ENCODE results near the gene ZNF697.
"Not testable (repeated sequence)": the region's sequence is repeated elsewhere in the genome, so short reads cannot be mapped to it uniquely, and the experiment has no call there.

The ZNF697 gene

DNA sequence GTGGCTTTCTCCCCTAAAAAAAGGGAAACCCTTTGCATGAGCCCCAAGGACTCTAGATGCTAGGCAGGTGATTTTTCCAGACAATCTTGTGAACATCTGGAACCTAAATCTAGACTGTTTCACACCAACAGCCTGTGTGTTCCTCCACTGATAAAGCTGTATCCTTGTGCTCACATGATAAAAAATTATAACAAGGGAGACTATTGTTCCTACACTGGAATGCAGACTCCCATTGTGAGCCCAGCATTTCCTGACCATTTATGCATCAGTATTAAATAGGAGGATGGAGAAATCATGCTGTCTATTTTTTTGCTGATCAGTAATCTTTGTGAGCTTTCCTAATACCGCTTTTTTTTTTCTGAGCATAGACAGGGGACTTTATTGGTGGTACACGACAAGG, 52.5 kb downstream of the ZNF697 start:
- no peak for DNase-seq

DNA sequence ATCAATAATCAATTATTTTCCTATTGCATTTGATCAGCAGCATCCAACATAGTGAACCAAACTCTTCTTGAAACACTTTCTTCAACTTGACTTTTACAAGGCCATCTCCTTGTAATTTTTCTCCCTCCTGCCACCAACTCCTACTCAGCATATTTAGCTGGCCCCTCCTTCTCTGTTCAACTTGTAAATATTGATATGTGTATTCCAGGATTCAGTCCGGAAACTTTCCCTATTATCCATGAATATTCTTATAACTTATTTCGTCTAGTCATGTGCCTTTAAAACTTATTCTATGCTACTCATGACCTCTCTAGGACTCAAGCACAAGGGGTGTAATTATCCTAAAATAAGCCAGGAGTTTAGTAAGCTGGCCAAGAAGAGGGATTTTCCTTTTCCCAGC, 52.9 kb downstream of the ZNF697 start:
- DNase-seq = no peak

DNA sequence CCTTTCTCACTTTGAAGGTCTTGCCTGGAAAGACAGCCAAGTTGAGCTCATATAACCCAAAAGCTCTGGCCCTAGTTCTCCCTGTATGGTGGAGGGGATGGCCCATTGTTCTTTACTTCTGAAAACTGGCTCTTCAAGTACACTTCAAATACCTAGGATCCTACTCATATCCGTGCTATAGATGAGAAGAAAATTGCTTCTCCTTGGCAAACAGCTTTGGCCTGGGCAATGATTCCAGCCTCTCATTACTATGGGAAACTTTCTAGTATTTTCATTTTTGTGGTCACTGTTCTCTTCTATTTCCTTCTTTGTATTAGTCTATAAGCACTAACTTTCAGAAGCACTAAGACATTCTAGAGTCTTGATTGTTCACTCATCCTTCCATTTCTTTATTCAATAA, 53.7 kb downstream of the ZNF697 start:
- DNase-seq = no peak

DNA sequence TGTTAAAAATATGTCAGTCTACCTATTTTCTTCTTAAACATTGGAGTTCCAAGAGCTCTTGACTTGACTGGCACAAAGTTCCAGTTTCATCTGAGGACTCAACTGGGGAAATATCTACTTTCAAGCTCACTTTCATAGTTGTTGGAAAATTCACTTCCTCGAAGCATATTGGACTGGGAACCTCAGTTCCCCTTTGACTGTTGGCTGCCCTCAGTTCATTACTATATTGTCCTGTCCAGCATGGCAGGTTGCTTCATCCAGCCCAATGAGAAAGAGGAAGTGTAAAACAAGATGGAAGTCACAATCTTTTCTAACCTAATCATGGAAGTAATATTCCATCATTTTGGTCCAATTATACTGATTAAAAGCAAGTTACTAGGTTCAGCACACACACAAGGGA, 54.3 kb downstream of the ZNF697 start:
- DNase-seq = no peak

DNA sequence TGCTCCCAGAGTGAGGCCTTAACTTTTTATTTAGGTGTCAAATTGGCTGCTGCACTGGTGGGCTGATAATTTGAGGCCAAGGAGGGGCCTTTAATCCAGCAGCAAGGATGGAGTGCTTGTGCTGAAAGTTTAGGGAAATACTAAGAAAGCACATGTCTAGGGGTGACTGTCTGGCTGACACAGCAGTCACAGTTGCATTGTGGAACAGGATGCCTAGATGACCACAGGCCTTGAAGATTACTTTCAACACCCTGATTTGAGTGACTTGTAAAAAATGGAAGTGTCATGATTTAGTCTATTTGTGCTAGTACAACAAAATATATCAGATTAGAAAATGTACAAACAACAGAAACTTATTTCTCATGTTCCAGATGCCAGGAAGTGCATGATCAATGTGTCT, 57.7 kb downstream of the ZNF697 start:
- DNase-seq = no peak

DNA sequence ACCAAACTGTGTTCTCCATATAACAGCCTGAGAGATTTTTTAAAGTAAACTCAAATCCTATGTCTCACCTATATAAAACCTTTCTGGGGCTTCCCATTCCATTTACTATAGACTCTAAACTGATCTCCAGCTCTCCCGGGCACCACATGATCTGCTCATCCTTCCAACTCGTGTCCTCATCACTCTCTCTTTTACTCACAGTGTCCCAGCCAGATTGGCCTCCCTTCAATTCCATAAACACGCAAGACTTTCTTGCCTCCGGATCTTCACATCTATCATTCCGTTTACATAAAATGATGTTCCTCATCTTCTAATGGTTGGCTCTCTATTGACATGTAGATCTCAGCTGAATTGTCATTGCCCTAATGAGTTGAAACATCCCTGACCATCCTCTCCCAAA, 59.4 kb downstream of the ZNF697 start:
- no peak for DNase-seq

DNA sequence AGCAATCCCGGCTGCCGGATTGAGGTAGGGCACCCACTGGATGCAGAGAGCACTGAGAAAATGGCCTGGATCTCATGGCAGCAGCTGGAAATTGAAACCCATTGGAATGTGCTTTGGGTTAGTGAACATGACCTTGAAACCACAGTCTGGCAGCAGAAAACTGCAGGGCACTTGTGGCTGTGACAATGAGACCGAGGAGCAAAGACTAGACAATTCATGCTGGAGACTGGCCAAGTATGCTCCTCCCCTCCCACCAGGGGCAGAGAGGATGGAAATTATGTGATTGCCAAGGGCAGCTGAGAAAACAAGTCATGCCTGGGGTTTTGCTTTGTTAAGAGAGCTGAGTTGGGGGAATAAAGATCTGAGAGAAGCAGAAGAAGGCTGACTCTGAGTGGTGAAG, 60.7 kb downstream of the ZNF697 start:
- no peak for DNase-seq

DNA sequence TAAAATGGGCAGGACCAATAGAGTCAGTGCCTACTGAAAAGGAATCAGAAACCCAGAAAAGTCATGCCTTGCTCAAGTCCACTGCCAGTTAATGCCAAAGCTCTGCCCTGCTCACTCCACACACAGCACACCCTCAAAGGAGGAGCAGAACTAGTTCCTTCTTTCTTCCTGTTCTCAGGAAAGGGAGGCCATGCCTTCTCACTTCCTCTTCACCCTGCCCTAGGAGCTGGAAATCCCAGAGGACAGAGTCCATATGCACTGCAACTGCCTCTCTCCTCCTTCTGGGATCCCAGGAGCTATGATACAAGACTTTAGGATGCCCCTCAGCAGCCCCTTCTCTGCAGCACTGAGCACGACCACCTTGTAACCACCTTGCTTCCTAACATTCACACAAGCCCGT, 62.3 kb downstream of the ZNF697 start:
- DNase-seq = not testable (repeated sequence)

DNA sequence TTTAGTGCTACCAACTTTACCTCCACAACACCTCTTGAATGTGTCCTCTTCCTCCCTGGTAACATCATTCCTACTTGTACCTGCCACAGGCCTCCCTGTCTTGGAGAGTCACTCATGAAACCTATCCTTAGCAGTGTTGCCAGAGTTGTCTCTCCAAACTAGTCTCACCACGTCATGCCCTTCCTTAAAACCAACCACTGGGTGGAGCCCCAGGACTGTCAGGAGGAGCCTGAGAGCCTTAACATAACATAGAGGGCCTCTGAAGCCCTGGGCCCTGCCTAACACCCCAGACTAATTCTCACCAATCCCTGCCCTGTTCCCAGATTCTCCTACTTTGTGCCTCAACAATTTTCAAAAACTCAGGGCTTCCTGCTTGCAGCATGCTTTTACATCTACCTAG, 65.3 kb downstream of the ZNF697 start:
- no peak for DNase-seq

DNA sequence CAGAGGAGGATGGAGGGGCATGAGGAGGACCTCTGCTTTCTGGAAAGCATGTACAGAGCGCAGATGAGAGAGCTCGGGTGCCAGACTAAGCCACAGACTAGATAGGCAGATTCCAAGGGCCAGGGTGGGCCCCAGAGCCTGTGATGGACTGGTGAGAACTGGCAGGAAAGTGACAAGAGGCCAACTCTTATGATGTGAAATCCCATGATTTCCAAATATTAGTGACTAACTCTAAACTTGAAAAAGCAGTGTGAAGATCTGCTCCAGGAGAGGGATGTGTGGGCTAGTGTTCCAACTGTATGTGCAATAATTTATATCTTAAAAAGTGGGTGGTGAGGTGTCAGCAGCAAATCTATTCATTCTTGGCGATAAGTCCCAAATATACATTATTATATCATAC, 67.0 kb downstream of the ZNF697 start:
- DNase-seq = not testable (repeated sequence)

DNA sequence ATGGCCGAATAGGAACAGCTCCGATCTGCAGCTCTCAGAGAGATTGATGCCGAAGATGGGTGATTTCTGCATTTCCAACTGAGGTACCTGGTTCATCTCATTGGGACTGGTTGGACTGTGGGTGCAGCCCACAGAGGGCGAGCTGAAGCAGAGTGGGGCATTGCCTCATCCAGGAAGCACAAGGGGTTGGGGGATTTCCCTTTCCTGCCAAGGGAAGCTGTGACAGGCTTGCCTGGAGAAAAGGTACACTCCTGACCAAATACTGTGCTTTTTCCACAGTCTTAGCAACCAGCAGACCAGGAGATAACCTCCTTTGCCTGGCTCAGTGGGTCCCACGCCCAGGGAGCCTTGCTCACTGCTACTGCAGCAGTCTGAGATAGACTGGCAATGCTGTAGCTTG, 74.2 kb downstream of the ZNF697 start:
- no peak for DNase-seq

DNA sequence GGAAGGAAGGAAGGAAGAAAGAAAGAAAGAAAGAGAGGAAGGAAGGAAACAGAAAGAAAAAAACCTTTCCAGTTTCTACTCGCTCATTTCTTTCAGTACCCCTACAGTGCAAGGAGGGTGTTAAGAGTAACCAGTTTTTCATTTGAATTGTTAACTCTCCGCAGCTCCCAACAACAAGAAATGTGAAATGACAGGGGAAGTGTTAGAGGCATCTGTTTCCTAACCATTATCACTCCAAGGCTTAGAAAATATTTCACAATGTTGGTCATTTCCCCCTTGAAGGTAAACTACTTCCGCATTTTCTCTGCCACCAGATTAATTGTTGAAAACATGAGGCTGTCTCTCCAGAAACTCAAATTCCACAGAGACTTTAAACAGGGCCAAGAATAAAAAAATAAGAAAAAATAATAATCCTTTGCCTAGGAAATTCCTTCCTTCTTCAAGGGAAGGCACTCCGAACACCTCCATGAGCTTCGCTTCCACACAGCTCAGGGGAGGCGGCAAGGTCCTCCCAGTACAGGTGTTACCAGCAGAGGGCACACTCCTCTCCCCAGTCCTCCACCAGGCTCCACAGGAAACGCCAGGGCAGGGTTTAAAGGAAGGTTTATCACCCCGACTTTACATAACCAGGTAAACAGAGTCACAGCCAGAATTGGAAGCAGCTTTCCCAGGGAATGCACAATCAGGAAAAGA, 78.0 kb downstream of the ZNF697 start:
- not testable (repeated sequence) for DNase-seq
